HuH-7 (cell line): ENCODE data around the gene RAB1B.

Experiments
- DNase-seq: peaks from one replicate; pipeline ENCODE4 v3.0.0; 2011; ENCODE audit warnings: low spot score

Gene RAB1B

GRCh38 chr11:66284526-66285078 is 16.2 kb downstream of the RAB1B start:
- DNase-seq, result no peak

DNA sequence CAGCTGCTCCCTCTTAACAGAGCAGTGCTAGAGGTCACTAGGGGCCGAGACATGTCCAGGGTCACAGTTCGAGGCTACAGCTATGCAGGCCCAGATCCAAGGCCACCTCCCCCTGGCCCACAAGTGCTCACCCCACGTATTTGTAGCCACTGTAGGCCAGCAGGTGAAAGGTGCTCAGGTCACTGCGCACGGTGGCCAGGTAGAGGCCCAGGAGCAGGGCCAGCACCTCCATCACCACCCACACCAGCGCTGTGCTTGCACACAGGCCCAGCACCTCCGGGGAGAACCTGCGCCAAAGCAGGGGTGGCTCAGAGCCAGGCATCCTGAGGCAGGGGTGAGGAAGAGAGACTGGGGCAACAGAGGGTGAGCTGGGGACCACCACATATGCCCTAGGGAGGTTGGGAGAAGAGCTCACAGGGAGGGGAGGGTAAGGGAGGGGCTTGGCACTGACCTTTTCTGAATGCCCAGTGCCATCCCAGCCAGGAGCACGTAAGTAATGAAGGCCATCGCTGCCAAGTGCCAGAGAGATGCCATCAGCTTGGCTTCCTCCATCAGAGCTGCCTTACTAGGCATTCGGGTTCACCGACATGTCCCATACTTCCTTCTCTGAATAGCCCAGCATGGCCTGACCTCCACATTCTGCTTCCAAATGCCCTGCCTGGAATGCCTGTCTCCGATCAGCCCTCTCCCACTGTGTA is 17.0 kb downstream of the RAB1B start:
- DNase-seq, result no peak

GRCh38 chr11:66286699-66287098 is 18.3 kb downstream of the RAB1B start:
- no peak for DNase-seq

GRCh38 chr11:66287211-66287888 is 18.9 kb downstream of the RAB1B start:
- no peak for DNase-seq

- peak; percentile 88 for DNase-seq
These were observed 19.6 kb downstream of the RAB1B start for GRCh38 chr11:66287889-66288670.

DNA sequence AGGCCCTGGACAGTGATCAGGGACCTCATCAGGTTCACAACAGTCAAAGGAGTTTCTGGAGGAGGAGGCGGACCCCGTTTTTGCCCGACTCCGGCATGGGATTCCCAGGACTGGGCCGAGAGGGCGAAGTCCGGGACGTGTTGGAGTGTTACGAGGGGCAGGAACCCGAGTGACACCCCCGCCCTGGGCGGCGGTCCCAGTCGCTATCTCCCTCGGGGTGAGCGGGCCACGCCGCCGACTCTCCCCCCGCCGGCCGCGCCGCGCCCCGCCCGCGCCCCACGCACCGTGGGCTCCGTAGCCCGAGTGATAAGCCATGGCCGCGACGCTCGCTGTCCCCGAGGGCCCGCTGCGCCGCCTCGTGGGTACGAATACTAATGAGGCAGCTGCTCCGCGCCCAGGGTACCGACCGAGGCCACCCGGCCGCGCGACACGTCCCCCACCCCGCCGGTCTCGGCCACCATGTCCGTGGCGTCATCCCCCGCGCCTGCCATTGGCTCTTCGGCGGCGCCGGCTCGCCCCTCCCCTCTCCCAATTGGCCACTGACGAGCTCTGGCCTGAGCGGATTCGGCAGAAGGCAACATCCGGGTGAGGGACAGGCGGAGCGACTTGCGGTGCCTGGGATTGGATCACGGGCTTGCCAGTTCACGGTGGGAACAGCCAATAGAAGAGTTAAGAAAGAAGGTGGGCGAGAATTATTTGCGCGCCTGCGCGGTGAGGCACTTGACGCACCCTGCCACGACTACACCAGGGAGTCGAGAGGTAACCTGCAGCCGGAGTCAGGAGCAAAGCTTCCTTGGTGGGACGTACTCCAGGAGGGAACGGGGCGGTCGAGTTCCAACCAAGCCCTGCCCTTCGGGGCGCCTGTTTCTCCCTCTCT is 20.5 kb downstream of the RAB1B start, which contains the start of gene YIF1A:
YIF1A (minus strand) TSS at position 473 of the 877 bp plus-strand sequence; CDS start at position 315, 158 bp downstream.
- DNase-seq, result peak; percentile 100

DNA sequence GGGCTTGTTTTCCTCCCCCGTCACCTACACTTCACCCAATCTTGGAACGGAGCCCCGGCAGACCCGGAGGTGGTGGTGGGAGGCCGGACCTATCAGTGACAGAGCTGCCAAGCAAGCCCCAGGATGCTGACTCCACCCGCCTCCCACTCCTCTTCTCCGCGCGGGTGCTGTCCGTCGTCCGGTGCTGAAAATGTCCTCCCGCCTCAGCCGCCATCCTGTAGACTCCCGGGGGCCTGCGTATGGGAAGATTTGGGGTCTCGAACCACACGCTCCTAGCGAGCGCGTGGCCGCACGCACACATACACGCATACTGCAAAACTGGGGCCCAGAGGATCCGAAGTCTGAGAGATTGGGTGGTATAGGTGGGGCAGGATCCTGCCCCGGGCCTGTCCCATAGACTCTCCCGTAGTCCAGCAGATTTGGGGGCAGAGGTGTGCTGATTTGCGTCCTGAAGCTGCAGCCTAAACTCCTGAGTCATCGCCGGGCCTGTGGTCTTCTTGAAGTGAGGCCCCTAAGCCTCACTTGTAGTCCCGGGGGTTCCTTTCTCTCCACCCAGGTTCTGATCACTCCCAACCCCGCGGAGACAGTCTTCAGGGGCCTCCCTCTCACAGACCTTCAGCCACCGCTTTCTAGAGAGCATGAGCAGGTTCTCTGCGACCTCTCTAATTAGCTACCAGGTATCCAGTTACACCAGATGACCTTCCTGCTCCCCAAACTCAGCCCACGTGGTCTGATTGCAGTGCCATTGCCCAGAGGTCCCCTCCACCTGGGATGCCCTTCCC is 21.3 kb downstream of the RAB1B start:
- DNase-seq, result peak; percentile 100

DNA sequence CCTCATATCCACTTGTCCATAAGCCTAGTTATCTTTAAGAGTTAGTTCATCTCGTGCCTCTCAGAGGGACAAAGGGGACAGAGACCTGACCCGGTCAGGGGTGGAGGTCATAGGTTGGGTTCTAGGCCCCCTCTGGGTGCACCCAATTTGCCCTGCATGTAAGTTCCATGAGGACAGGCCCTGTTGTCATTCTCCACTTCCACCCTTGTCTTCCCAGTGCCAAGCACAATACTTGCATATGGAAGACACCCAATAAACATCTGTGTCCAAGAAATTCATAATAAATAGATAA is 21.8 kb downstream of the RAB1B start:
- no peak for DNase-seq

- DNase-seq, result no peak
These were observed 22.9 kb downstream of the RAB1B start for GRCh38 chr11:66291303-66291705.

- peak; percentile 84 for DNase-seq
These were observed 23.5 kb downstream of the RAB1B start, which contains the start of gene TMEM151A for GRCh38 chr11:66291706-66292542. Gene TMEM151A, plus strand, starts transcription at chr11:66291894. Its CDS starts 120 bp downstream, at chr11:66292014.

DNA sequence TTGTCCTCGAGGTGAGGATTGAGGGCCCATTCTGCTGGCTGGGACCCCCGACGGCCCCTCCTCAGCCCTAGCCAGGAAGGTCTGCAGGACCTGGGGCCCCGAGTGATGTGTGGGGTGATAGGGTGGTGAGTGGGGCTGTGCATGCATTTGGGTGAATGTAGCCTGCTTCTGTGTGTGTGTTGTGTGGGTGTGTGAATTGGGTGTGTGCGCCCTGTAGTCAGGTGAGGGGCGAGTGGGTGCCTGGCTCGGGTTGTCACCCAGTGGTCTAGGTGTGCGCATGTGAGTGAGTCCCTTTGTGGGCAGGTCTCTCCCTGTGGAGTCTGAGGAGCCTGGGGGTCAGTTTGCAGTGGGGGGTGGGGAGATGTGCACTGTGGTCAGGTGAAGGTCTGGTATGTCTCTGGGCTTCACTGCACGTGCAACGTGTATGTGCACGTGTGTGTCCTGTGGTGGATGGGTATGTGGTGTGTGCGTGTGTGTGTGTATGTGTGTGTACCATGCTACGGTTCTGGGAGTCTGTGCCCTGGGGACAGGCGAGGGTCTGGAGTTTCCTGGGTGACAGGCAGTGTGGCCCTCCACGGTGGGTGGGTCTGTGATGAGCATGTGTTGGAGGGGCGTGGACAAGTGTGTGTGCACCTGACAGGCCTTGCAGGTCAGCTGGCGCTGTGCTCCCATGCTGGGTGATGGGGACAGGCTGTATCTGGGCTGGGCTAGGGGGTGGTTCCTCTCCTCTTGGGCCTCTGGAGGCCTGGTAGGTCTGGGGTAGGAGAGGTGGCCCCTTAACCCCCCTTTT is 24.3 kb downstream of the RAB1B start:
- DNase-seq, result no peak

DNA sequence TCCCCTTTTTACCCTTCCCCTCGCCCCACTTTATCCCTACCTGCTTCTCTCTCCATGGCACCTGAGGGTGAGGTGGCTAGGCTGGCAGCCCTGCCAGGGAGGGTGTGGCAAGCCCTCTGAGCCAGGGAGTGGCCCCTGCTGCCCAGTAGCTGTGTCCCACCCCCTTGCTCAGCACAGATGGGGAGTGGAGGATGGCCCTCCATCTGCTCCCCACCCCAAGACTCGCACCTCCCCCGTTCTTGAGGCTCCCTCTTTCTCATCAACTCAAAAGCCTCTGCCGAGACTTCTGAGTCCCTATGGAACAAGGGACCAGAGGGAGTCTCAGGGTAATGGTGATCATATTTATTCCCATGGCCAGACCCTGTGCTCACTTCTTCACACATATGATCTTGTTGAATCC is 24.9 kb downstream of the RAB1B start:
- DNase-seq, result no peak

DNA sequence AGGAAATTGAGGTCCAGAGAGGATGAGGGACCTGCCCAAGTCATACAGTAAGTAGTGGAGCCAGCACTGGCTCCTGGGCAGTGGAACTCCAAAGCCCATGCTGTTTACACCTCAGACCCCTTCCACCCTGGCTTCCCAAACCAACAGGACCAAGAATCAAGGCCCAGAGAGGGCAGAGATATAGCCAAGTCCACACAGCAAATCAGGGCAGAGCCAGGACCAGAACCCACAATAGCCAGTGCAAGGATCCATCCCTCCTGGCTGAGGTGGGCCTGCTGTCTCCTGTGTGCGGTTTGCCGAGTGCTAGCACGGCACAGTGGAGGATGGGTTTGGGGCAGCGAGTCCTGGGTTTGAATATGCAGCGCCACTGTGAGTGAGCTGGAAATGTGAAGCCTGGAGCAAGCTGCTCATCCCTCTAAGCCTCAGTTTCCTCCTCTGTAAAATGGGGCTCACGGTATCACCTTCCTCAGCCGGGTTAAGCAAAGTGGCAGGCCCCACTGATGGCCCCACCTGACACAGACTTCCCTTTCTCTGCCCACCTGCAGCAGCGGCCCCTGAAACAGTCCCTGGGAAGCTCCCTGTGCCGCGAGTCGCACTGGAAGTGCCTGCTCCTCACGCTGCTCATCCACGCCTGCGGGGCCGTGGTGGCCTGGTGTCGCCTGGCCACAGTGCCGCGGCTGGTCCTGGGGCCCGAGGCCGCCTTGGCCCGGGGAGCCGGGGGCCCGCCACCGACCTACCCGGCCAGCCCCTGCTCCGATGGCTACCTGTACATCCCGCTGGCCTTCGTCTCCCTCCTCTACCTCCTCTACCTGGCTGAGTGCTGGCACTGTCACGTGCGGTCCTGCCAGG is 25.6 kb downstream of the RAB1B start:
- DNase-seq, result no peak

DNA sequence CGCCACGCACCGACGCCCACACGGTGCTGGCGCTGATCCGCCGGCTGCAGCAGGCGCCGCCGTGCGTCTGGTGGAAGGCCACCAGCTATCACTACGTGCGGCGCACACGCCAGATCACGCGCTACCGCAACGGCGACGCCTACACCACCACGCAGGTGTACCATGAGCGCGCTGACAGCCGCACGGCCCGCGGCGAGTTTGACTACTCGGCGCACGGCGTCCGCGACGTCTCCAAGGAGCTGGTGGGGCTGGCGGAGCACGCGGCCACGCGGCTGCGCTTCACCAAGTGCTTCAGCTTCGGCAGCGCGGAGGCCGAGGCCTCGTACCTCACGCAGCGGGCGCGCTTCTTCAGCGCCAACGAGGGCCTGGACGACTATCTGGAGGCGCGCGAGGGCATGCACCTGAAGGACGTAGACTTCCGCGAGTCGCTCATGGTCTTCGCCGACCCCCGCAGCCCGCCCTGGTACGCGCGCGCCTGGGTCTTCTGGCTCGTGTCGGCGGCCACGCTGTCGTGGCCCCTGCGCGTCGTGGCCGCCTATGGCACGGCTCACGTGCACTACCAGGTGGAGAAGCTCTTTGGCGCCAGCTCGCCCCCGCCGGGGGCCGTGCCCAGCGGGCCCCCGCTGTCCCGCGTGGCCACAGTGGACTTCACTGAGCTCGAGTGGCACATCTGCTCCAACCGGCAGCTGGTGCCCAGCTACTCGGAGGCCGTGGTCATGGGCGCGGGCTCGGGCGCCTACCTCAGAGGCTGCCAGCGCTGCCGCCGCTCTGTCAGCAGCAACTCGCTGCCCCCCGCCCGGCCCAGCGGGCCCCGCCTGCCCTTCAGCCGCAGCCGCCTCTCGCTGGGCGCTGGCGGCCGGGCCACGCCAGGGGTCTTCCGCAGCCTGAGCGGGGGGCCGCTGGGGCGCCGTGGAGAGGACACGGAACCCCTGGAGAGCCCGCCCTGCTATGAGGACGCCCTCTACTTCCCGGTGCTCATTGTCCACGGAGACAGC is 26.5 kb downstream of the RAB1B start:
- no peak for DNase-seq

DNA sequence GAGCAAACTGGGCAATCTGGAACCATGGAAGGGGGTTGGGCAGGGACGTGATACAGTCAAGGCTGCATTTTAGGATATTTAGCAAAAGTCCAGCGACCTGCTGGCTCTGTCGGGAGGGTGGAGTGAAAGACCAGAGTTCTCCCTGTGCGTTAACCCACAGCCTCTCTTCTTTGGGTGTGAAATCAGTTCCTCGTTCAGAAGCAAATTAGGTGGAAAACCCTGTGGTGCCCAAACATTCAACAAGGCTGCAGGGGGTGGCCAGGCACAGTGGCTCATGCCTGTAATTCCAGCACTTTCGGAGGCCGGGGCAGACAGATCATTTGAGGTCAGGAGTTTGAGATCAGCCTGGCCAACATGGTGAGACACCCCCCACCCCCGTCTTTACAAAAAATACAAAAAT is 29.2 kb downstream of the RAB1B start:
- no peak for DNase-seq

DNA sequence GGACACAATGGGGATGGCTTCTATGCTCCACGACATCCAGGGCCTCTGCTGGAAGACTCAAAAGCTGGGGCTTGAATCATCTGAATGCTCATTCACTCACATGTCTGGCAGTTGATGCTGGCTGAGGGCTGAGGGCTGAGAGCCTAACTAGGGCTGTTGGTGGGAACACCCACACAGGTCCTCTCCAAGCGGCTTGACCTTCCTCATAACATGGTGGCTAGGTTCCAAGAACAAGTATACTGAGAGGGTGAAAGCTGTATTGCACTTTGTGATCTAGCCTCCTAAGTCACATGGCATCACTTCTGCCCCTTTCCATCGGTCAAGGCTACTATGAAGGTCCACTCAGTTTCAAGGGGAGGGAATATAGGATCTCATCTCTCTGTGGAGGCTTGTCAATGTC is 30.7 kb downstream of the RAB1B start:
- no peak for DNase-seq

DNA sequence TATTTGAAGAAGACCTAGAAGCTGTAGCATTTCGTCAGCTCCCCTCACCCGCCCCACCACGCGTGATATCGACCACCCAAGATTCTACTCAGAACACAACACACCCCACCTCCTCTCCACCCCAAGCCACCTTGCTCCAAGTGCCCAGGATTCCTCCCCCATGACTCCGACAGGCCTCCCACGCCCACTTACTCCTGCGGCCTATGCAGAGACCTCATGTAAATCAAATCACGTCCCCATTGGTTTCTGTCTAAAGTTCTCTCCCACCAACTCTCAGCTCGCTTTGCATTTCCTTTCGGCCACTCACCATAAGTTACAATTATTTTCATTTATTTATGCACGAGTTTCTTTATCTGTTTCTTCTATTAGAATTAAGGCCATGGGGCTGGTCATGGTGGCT is 34.2 kb downstream of the RAB1B start:
- no peak for DNase-seq
